HG03175 (cell line): ENCODE results near the gene AATK.

ENCODE experiments used
- ATAC-seq: cut with Tn5 transposase; IDR thresholded peaks from one replicate; pipeline ENCODE4 v1.9.1; 2021; ENCODE audit warnings: mild to moderate bottlenecking, moderate library complexity; ENCODE audit not compliant: unreplicated experiment

AATK gene

DNA sequence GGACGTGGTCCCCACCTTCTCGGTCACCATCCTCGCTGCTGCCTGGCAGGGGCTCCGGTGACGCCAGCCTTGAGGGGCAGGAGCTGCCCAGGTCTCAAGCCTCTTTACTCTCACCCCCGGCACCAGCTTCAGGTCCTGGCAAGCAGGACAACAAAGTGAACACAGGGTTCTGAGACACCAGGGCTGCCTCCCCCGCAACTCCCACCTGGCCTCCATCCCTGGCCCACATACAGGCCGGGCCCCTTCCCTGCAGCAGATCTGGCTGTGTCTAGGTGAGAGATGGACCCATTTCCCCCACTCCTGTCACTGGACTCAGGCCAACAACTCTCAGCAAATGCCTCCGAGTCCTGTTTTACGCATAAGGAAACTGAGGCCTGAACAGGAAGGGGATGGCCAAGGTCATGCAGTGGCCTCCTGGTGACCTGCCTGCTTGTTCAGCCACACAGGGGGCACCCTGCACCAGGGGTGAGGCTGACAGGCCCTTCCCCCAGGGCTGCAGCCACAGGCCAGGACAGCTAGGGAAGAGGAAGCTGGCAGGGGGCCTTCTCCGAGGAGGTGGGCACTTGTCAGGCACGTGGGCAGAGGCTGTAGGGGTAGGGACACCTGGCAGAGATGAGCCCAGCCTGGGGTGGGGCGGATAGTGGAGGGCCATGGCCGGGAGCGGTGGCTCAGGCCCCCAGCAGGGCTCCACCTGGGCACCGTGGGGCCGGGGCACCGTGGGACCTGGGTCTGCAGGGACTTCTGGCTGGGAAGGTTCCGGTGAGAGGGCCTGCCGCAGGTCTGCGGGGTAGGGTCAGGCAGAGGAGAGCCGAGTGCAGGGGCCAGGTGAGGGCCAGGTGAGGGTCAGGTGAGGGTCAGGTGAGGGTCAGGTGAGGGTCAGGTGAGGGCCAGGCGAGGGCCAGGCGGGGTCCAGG, 47.5 kb downstream of the AATK start:
- no peak for ATAC-seq

- ATAC-seq: no peak
These were observed 48.3 kb downstream of the AATK start for GRCh38 chr17:81117672-81118198.

DNA sequence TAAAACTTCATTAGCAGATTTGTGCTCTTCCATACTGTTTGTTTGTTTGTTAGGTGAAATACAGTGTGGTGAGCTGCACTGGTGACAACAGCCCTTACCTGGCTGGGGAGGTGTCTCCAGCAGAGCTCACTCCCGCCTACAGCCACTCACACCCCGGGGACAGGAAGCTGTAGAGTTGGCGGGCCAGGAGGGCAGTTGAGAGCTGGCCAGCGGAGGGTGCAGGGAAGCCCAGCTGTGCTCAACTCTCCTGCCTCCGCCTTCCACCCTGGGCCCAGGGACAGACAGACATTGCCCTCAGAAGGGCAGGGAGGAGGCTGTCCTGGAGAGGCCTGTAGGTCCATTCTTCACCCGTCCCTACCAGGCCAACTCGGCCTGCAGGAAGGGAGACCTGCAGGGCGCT, 49.3 kb downstream of the AATK start:
- ATAC-seq: no peak

DNA sequence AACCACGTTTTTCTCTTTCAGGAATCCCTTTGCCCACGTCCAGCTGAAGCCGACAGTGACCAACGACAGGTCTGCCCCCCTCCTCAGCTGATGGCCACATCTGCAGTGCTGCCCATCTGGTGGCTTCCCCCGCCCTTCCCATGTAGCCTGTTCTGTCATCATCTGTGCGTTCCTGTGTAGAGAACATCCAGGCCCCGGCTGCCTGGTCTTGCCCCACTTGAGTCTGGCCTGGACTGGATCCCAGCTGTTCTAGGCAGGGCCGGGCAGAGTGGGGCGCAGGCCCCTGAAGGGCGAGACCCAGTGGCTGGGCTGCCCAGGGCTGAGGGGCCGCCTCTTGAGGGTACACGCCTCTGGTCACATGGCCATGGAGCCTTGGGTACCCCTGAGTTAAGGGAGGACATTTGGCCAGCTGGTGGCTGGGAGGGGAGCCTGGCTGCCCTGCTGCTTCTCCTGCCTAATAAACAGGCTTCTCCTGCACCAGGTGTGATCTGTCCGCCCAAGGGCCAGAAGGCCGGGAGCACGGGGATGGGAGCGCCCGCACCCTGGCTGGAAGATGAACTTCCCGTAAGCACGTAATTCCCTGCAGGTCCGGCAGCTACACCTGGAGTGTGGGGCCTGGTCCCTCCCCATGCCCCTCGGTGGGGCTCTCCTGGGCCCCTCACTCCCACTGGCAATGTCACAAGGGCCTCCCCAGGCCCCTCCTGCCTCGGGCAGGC, 50.1 kb downstream of the AATK start:
- no peak for ATAC-seq

- no peak for ATAC-seq
These were observed 50.8 kb downstream of the AATK start for GRCh38 chr17:81115219-81115618.

GRCh38 chr17:81114351-81115093, 51.5 kb downstream of the AATK start:
- ATAC-seq: no peak

GRCh38 chr17:81113158-81113724, 52.8 kb downstream of the AATK start:
- ATAC-seq: no peak

- no peak for ATAC-seq
These were observed 53.6 kb downstream of the AATK start for GRCh38 chr17:81112450-81112849.

DNA sequence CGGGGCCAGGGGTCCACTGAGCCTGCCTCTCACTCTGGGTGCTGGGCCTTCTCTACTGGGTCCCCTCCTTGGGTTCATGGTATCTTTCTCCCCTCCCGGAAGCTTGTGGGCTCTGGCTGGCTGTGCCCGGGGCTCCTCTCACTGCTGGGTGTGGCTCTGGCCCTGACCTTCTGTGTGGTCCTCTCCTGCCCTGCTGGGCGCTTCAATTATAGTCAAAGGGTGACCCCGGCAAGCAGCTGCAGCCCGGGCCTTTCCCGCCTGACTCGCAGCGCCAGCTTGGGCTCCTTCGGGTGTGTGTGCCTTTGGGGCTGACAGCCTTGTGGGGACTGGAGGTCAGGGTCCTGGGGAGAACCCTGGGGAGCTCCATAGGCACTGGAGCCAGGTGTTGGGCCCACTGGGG, 55.0 kb downstream of the AATK start:
- ATAC-seq: no peak

DNA sequence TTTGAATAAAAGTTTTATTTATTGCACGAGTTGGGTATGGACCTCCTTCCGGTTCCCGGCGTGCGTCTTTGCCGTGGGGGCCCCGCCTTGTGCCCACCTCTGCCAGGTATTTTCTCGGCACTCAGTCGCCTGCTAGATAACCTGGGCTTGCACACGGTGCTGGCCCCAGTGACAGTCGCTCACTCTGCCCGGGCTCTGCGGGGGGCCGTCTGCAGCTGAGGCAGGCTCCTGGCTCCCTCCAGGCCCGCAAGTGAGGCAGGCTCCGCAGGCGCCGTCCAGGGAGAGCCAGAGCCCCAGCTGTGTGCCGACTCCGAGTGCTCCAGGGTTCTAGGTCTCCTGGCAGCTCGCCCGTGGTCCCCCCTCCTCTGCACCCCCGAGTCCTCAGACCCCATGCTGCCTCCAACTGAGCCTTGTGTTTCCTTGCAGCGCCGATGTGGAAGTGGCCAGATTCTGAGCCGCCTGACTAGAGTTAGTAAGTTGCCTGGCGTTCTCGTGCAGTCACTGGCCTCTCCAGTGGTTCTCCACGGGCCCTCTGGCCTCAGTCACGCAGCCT, 55.5 kb downstream of the AATK start:
- ATAC-seq: no peak

DNA sequence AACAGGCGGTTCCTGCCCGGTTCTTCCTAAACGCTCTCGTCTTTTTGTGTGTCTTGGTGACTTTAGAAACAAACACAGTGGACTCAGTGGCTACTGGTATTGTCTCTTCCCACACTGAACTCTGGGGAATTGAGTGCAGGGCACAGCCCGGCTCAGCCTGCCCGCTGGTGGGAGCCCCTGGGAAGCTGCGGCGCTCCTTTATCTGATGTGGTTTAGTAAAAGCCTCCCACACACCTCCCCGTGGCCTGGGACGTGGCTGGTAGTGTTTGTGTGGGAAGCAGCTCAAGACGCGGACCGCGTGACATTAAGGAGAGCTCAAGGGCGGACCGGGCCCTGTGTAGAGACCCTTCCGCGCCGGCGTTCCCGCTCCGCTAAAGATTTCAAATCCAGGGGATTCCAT, 56.1 kb downstream of the AATK start:
- ATAC-seq: no peak

- no peak for ATAC-seq
These were observed 57.8 kb downstream of the AATK start for GRCh38 chr17:81108220-81108619.

DNA sequence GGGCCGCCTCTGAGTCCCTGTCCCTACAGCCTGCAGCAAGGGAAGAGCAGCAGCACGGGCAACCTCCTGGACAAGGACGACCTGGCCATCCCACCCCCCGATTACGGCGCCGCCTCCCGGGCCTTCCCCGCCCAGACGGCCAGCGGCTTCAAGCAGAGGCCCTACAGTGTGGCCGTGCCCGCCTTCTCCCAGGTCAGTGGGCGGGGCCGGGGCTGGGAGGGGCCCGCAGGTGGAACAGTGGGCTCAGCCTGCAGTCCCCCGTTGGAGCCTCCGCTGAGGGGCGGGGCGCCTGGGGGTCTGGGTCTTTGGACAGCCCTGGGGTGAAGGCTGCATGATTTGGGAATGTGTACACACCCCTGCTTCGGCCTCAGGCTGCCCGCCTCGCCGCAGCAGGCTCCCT, 59.3 kb downstream of the AATK start:
- no peak for ATAC-seq

GRCh38 chr17:81103379-81103778, 62.6 kb downstream of the AATK start:
- no peak for ATAC-seq

DNA sequence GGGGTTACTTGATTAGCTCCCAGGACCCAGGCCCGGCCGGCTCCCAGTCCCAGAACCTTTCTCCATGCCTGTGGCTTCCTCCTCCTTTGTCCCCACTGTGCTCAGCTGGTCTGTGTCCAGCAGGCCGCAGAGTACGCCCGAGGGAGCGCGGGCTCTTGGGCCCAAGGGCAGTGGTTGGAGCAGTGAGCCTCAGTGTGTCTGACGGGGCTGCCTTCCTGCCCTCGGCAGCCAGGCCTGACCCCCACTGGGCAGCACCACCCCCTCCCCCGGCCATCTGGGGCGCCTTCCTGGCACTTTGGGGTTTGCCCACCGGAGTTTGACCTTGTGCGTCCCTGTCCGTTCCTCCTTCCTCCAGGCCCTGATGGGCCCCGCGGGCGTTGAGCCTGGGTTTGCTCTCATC, 63.2 kb downstream of the AATK start:
- no peak for ATAC-seq

DNA sequence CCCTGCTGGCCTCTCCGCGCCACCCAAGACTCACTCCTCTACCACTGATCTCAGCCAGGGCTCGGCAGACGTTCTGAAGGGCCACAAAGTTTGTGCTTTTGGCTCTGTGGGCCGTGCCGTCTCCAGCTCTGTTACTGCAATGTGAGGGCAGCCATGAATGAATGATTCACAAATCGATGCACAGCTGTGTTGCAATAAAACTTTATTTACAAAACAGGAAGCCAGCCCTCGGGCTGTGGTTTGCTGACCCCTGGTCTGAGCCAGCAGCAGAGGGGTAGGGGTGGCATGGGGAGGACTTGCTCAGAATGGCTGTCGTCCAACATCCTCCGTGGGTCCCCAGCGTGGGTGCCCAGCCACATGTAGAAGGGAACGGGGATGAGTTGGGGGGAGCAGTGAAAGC, 63.7 kb downstream of the AATK start:
- ATAC-seq: no peak

GRCh38 chr17:81101614-81102306, 64.3 kb downstream of the AATK start:
- peak; percentile 75 for ATAC-seq

DNA sequence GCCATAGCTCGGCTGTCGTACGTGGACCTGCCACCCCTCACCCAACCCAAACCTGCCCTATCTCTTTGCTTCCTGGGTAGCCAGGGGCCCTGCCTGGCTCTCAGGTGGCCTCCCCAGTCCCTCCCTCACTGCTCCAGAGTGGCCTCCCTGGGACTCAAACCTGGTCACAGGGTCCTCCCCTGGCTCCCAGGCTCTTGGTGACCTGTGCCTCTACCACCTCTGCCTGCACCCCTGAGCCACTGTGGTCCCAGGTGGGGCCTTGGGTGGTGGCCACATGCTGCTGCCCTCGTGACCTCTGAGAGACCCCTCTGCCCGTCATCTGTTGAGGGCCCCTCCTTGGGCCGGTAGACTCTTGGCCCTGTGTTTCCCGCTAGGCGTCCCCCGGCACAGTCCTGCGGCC, 65.4 kb downstream of the AATK start:
- ATAC-seq: no peak

DNA sequence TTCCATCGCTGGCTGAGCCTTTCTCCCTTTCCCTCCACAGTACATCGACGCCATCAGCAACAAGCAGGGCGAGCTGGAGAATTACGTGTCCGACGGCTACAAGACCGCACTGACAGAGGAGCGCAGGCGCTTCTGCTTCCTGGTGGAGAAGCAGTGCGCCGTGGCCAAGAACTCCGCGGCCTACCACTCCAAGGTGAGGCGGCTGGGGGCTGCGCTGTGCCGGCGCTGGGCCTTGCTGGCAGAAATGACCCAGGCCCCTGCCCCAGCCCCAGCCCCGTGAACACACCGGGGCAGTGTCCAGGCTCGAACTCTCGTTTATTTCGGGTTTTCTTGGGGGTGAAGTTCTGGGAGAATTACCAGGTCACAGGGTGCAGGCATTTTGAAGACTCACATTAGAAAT, 66.1 kb downstream of the AATK start:
- ATAC-seq: no peak

DNA sequence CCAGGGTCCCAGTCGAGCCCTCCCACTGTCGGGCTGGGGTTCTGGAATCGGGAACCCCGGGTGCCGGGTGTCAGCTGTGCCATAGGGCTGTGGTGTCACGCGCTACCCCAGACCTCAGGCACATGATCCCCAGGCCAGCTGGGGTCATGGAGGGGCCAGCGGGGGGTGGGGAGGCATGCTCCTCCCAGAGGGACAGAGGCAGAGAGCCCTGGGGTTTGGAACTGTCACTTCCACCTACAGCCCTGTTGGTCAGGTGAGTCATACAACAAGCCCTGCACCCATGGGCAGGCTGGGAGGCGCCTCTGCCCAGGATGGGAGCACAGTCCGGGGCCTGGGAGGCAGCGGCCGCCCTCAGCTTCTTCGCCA, 68.1 kb downstream of the AATK start:
- no peak for ATAC-seq
